ENCODE data around the gene FAM72C.
"Not testable (repeated sequence)": the region's sequence is repeated elsewhere in the genome, so short reads cannot be mapped to it uniquely, and the experiment has no call there.

GRCh38 chr1:143918552-143918951 is 53.2 kb downstream of the FAM72C start:
- TF ChIP-seq MYNN (tag by site-specific recombination; IDR thresholded peaks at IDR 0.05; ENCODE audit: borderline replicate concordance); CTCF (tag by site-specific recombination; IDR thresholded peaks at IDR 0.05); KLF8 (tag by site-specific recombination; IDR thresholded peaks at IDR 0.05); ZNF626 (tag by site-specific recombination; IDR thresholded peaks at IDR 0.05); ZNF692 (tag by site-specific recombination; IDR thresholded peaks at IDR 0.05); PBX3 (CRISPR knock-in tag; IDR thresholded peaks at IDR 0.05); ZBTB48 (tag by site-specific recombination; IDR thresholded peaks at IDR 0.05); YY1 (tag by site-specific recombination; IDR thresholded peaks at IDR 0.05): not testable (repeated sequence)
